K562 (cell line): Measurements from ENCODE around the gene INO80C. TPM values are rescaled to one million over a fixed set of nuclear protein-coding genes. Genes with fewer than 3 reads are reported as not detected.

Experiments
- CBFA2T3 ChIP-seq: fragments of 450-650 bp; IDR thresholded peaks from 2 replicates; pipeline ENCODE4 v1.6.1; 2017
- CBX1 ChIP-seq: sonication (generic); IDR thresholded peaks from 2 replicates; pipeline ENCODE4 v1.6.1; 2016; ENCODE audit warnings: antibody characterized with exemption, low read depth, mild to moderate bottlenecking
- CTCF ChIP-seq, 3 experiments: IDR thresholded peaks in 2 of 3; conservative IDR thresholded peaks in 1 of 3; 2 replicates each; pipeline ENCODE4 v1.5.1; 2011 to 2012; ENCODE audit warnings: low read length in 3 of 3, mild to moderate bottlenecking in 3 of 3, control low read depth in 2 of 3, improper control_type of control experiment in 1 of 3, inconsistent platforms in 1 of 3, low read depth in 1 of 3, mixed read lengths in 1 of 3, moderate library complexity in 1 of 3; ENCODE audit not compliant: insufficient read depth in 2 of 3
- ELK3 ChIP-seq: fragments of 450-650 bp; formaldehyde crosslinking; IDR thresholded peaks from 2 replicates; pipeline ENCODE4 v1.4.0; 2020; ENCODE audit warnings: mild to moderate bottlenecking
- EWSR1 ChIP-seq: fragments of 450-650 bp; IDR thresholded peaks from 2 replicates; pipeline ENCODE4 v1.6.1; 2018; ENCODE audit warnings: borderline replicate concordance, mild to moderate bottlenecking, low read depth, moderate library complexity; ENCODE audit not compliant: partially characterized antibody
- FOSL1 ChIP-seq: fragments of 200-800 bp; sonication (Bioruptor generic); conservative IDR thresholded peaks from 2 replicates; pipeline ENCODE4 v1.6.1; 2016; ENCODE audit warnings: missing genetic modification characterization, missing compliant biosample characterization
- FOXA1 ChIP-seq: fragments of 450-650 bp; IDR thresholded peaks from 2 replicates; pipeline ENCODE4 v1.6.1; 2016; ENCODE audit warnings: mild to moderate bottlenecking, borderline replicate concordance
- GTF2F1 ChIP-seq: IDR thresholded peaks from 2 replicates; pipeline ENCODE4 v1.6.1; 2011; ENCODE audit warnings: low read depth, low read length, improper control_type of control experiment
- HIVEP1 ChIP-seq: fragments of 250-450 bp; sonication (Bioruptor Pico); IDR thresholded peaks from 2 replicates; pipeline ENCODE4 v1.4.0; 2020; ENCODE audit warnings: mild to moderate bottlenecking
- IRF1 ChIP-seq: sonication (generic); formaldehyde crosslinking; IDR thresholded peaks from 2 replicates; pipeline ENCODE4 v1.8.0; 2022; ENCODE audit warnings: missing genetic modification reagents, mild to moderate bottlenecking, borderline replicate concordance
- JUND ChIP-seq, 2 experiments: IDR thresholded peaks; 2 replicates in 1 of 2; 3 replicates in 1 of 2; pipeline ENCODE4 v1.6.1; 2011; ENCODE audit warnings: borderline replicate concordance in 2 of 2, low read depth in 2 of 2, low read length in 2 of 2, improper control_type of control experiment in 1 of 2, missing biosample characterization in 1 of 2, missing genetic modification characterization in 1 of 2, missing genetic modification reagents in 1 of 2
- KDM1A ChIP-seq, 2 experiments: fragments of 450-650 bp; IDR thresholded peaks; 2 replicates each; pipeline ENCODE4 v1.6.1; 2016; ENCODE audit warnings: mild to moderate bottlenecking in 2 of 2
- NRF1 ChIP-seq, 2 experiments: fragments of 450-650 bp; IDR thresholded peaks in 1 of 2; conservative IDR thresholded peaks in 1 of 2; 2 replicates each; pipeline ENCODE4 v1.6.1; 2014; ENCODE audit warnings: mild to moderate bottlenecking in 2 of 2
- PATZ1 ChIP-seq: fragments of 250-450 bp; sonication (Bioruptor Pico); IDR thresholded peaks from 2 replicates; pipeline ENCODE4 v1.5.0; 2020; ENCODE audit warnings: mild to moderate bottlenecking, borderline replicate concordance
- RFX1 ChIP-seq: fragments of 450-650 bp; IDR thresholded peaks from 2 replicates; pipeline ENCODE4 v1.6.1; 2016; ENCODE audit warnings: mild to moderate bottlenecking, moderate library complexity
- TCF15 ChIP-seq: fragments of 250-450 bp; sonication (Bioruptor Pico); IDR thresholded peaks from 2 replicates; pipeline ENCODE4 v1.8.0; 2022; ENCODE audit warnings: moderate library complexity, mild to moderate bottlenecking, inconsistent platforms
- TCF3 ChIP-seq: sonication (generic); formaldehyde crosslinking; IDR thresholded peaks from 2 replicates; pipeline ENCODE4 v1.4.0; 2020; ENCODE audit warnings: mild to moderate bottlenecking, missing genetic modification reagents
- TEAD4 ChIP-seq, 2 experiments: sonication (generic) in 1 of 2; formaldehyde crosslinking in 1 of 2; IDR thresholded peaks; 2 replicates each; pipeline versions ENCODE4 v1.6.1 to v1.8.0; 2012 to 2022; ENCODE audit warnings: borderline replicate concordance in 1 of 2, inconsistent platforms in 1 of 2, low read length in 1 of 2, mild to moderate bottlenecking in 1 of 2, missing genetic modification reagents in 1 of 2
- TRIM24 ChIP-seq, 2 experiments: fragments of 450-650 bp; IDR thresholded peaks; 2 replicates each; pipeline ENCODE4 v1.6.1; 2016
- ZFX ChIP-seq: sonication (generic); formaldehyde crosslinking; IDR thresholded peaks from 2 replicates; pipeline ENCODE4 v1.8.0; 2022; ENCODE audit warnings: mild to moderate bottlenecking, missing genetic modification reagents, moderate library complexity
- ZNF449 ChIP-seq: fragments of 250-450 bp; sonication (Bioruptor Pico); IDR thresholded peaks from 2 replicates; pipeline ENCODE4 v1.8.0; 2022; ENCODE audit warnings: moderate library complexity, mild to moderate bottlenecking, inconsistent platforms
- polyA plus RNA-seq, 8 experiments: library from polyadenylated mRNA; depleted of rRNA in 4 of 8; stranded (reverse) in 5 of 8; unstranded in 3 of 8; fragments of >200 nt; fragmentation: Nextera tagmentation in 2 of 8; fragmentation: Illumina TruSeq in 1 of 8; extraction: Ambion mirVana in 2 of 8; extraction: Trizol in 1 of 8; gene quantifications; 2 replicates each; pipeline versions ENCODE4 v1.2.1 to v1.2.3, GENCODE V29; 2011 to 2014; ENCODE audit warnings: inconsistent platforms in 1 of 8, missing spikeins in 1 of 8
- total RNA-seq, 7 experiments: library from RNA; depleted of rRNA in 6 of 7; stranded (reverse); fragments of >200 nt in 6 of 7; fragmentation: Illumina TruSeq in 2 of 7; extraction: Trizol in 2 of 7; gene quantifications; 2 replicates each; pipeline versions ENCODE4 v1.2.1 to v1.2.3, GENCODE V29; 2011 to 2021; ENCODE audit warnings: low replicate concordance in 1 of 7

INO80C gene
- total and polyA plus RNA-seq, 9 of the 15 experiments (the other 6 are each of a cell fraction or from before 2014, with no cell fraction given), result 14.3 to 53.3 (median 46.6) TPM

- no peak for TF ChIP-seq CTCF (IDR thresholded peaks at IDR 0.05 in 2 of 3, conservative IDR thresholded peaks at IDR 0.05 in 1 of 3; ENCODE audit: insufficient read depth in 2 of 3, low read depth in 1 of 3, low read length in 3 of 3)
- no peak for TF ChIP-seq ZNF449
- no peak for TF ChIP-seq EWSR1
- no peak for TF ChIP-seq TRIM24 (IDR thresholded peaks at IDR 0.05)
- no peak for TF ChIP-seq IRF1
- peak; percentile 91 to 93 for TF ChIP-seq KDM1A (IDR thresholded peaks at IDR 0.05)
- TF ChIP-seq JUND (IDR thresholded peaks at IDR 0.05; ENCODE audit: borderline replicate concordance, low read depth, low read length), result no peak
- TF ChIP-seq JUND (tag; IDR thresholded peaks at IDR 0.05; ENCODE audit: borderline replicate concordance, low read depth, low read length), result no peak
- TF ChIP-seq TCF3 (CRISPR knock-in tag), result no peak
- no peak for TF ChIP-seq HIVEP1 (CRISPR knock-in tag)
- TF ChIP-seq CBFA2T3, result peak; percentile 60
- TF ChIP-seq CBX1, result no peak
- no peak for TF ChIP-seq ZFX
- peak; percentile 37; the same call in 1 of the 2 replicates for TF ChIP-seq TEAD4 (IDR thresholded peaks at IDR 0.05; ENCODE audit: low read length)
- no peak for TF ChIP-seq TEAD4 (CRISPR knock-in tag; IDR thresholded peaks at IDR 0.05; ENCODE audit: borderline replicate concordance)
- TF ChIP-seq RFX1, result no peak
- TF ChIP-seq GTF2F1, result no peak
- no peak for TF ChIP-seq FOXA1
- no peak for TF ChIP-seq PATZ1 (CRISPR knock-in tag)
- TF ChIP-seq ELK3 (CRISPR knock-in tag), result no peak
- no peak for TF ChIP-seq NRF1 (conservative IDR thresholded peaks at IDR 0.05 in 1 of 2, IDR thresholded peaks at IDR 0.05 in 1 of 2)
- TF ChIP-seq FOSL1 (tag), result peak; percentile 59; the same call in 1 of the 2 replicates
- no peak for TF ChIP-seq TCF15 (CRISPR knock-in tag)
These were observed 15.8 kb downstream of the INO80C start (continued) for GRCh38 chr18:35481960-35482366.
